WTC11 (cell line): ENCODE data around the gene TAF15. TPM values are rescaled to one million over a fixed set of nuclear protein-coding genes. Genes with fewer than 3 reads are reported as not detected.
A peak's percentile ranks its signal among the peaks of the same experiment; 100 is the strongest.

ENCODE experiments used
- ATAC-seq: fragments of 200-7000 bp; cut with Tn5 transposase; 2 replicates; pipeline ENCODE4 v1.10.0; 2021; ENCODE audit warnings: mild to moderate bottlenecking, moderate library complexity
- CTCF ChIA-PET: fragments of 300-600 bp; sonication (Branson Sonifier 250); formaldehyde crosslinking; loops from one replicate; lab custom pipeline; 2021; ENCODE audit warnings: antibody characterized with exemption; lab: Charles Lee
- POLR2A ChIA-PET: fragments of 350-600 bp; sonication (Branson Sonifier 250); formaldehyde crosslinking; loops from one replicate; lab custom pipeline; 2021; ENCODE audit warnings: antibody characterized with exemption; lab: Charles Lee
- DNase-seq: peaks from one replicate; pipeline ENCODE4 v3.0.0; 2021; ENCODE audit warnings: low spot score
- H3K27ac Mint-ChIP-seq: 2 replicates; pipeline ENCODE4 v1.8.0; 2021; ENCODE audit warnings: mixed read lengths
- H3K27me3 Mint-ChIP-seq: 2 replicates; pipeline ENCODE4 v1.8.0; 2021; ENCODE audit warnings: low read depth, mild to moderate bottlenecking, moderate library complexity, mixed read lengths
- H3K36me3 Mint-ChIP-seq: 2 replicates; pipeline ENCODE4 v1.8.0; 2021; ENCODE audit warnings: mixed read lengths
- H3K4me1 Mint-ChIP-seq: 2 replicates; pipeline ENCODE4 v1.8.0; 2022; ENCODE audit warnings: mixed read lengths
- H3K4me3 Mint-ChIP-seq: 2 replicates; pipeline ENCODE4 v1.8.0; 2021; ENCODE audit warnings: mild to moderate bottlenecking, moderate library complexity, mixed read lengths
- H3K9me3 Mint-ChIP-seq: 2 replicates; pipeline ENCODE4 v1.8.0; 2021; ENCODE audit warnings: mixed read lengths
- AFF4 ChIP-seq: sonication (generic); formaldehyde crosslinking; IDR thresholded peaks from 2 replicates; pipeline ENCODE4 v1.8.1; 2023; ENCODE audit warnings: mild to moderate bottlenecking, missing genetic modification reagents, borderline replicate concordance
- ATF6 ChIP-seq: sonication (generic); formaldehyde crosslinking; IDR thresholded peaks from 2 replicates; pipeline ENCODE4 v1.8.1; 2023; ENCODE audit warnings: mild to moderate bottlenecking, missing genetic modification reagents
- CREM ChIP-seq: sonication (generic); formaldehyde crosslinking; IDR thresholded peaks from 2 replicates; pipeline ENCODE4 v1.8.1; 2022; ENCODE audit warnings: mild to moderate bottlenecking, missing genetic modification reagents, moderate library complexity
- GABPB1 ChIP-seq: sonication (generic); formaldehyde crosslinking; IDR thresholded peaks from 2 replicates; pipeline ENCODE4 v1.8.1; 2023; ENCODE audit warnings: mild to moderate bottlenecking, missing genetic modification reagents
- GTF2I ChIP-seq: fragments of 250-450 bp; sonication (Bioruptor Pico); conservative IDR thresholded peaks from 2 replicates; pipeline ENCODE4 v1.4.0; 2021; ENCODE audit warnings: mild to moderate bottlenecking
- IRF2 ChIP-seq: sonication (generic); formaldehyde crosslinking; IDR thresholded peaks from 2 replicates; pipeline ENCODE4 v1.8.0; 2022; ENCODE audit warnings: low read depth, missing genetic modification reagents, borderline replicate concordance
- KAT7 ChIP-seq: sonication (generic); formaldehyde crosslinking; IDR thresholded peaks from 2 replicates; pipeline ENCODE4 v1.8.1; 2023; ENCODE audit warnings: missing genetic modification reagents, mild to moderate bottlenecking, borderline replicate concordance
- MAX ChIP-seq: sonication (generic); formaldehyde crosslinking; IDR thresholded peaks from 2 replicates; pipeline ENCODE4 v1.8.0; 2022; ENCODE audit warnings: mild to moderate bottlenecking, missing genetic modification reagents
- MYBL2 ChIP-seq: sonication (generic); formaldehyde crosslinking; IDR thresholded peaks from 2 replicates; pipeline ENCODE4 v1.8.1; 2023; ENCODE audit warnings: mild to moderate bottlenecking, moderate library complexity, missing genetic modification reagents
- NR2C2 ChIP-seq: sonication (generic); formaldehyde crosslinking; IDR thresholded peaks from 2 replicates; pipeline ENCODE4 v1.8.0; 2022; ENCODE audit warnings: mild to moderate bottlenecking, missing genetic modification reagents
- RELA ChIP-seq: sonication (generic); formaldehyde crosslinking; IDR thresholded peaks from 2 replicates; pipeline ENCODE4 v1.8.1; 2022; ENCODE audit warnings: missing genetic modification reagents, mild to moderate bottlenecking, borderline replicate concordance
- STAT6 ChIP-seq: sonication (generic); formaldehyde crosslinking; conservative IDR thresholded peaks from 2 replicates; pipeline ENCODE4 v1.8.1; 2023; ENCODE audit warnings: mild to moderate bottlenecking, low read depth, missing genetic modification reagents, moderate library complexity
- TEAD1 ChIP-seq: sonication (generic); formaldehyde crosslinking; IDR thresholded peaks from 2 replicates; pipeline ENCODE4 v1.8.0; 2022; ENCODE audit warnings: mild to moderate bottlenecking, missing genetic modification reagents
- TP53 ChIP-seq: sonication (generic); formaldehyde crosslinking; IDR thresholded peaks from 2 replicates; pipeline ENCODE4 v1.8.1; 2023; ENCODE audit warnings: mild to moderate bottlenecking, missing genetic modification reagents
- ZNF121 ChIP-seq: sonication (generic); formaldehyde crosslinking; IDR thresholded peaks from 2 replicates; pipeline ENCODE4 v1.8.0; 2023; ENCODE audit warnings: missing genetic modification reagents
- total RNA-seq: library from RNA; stranded (reverse); gene quantifications from 3 replicates; pipeline ENCODE4 v1.2.3, GENCODE V29; 2021
- TF ChIP-seq, protein P1 (sequence below): sonication (generic); formaldehyde crosslinking; IDR thresholded peaks from 2 replicates; pipeline ENCODE4 v1.8.1; 2023; ENCODE audit warnings: mild to moderate bottlenecking, moderate library complexity, missing genetic modification reagents
- TF ChIP-seq, protein P2 (sequence below): fragments of 250-450 bp; sonication (Bioruptor Pico); IDR thresholded peaks from 2 replicates; pipeline ENCODE4 v1.9.0; 2021; ENCODE audit warnings: mild to moderate bottlenecking, borderline replicate concordance

TAF15 gene
- total RNA-seq, 1 experiment from 2014 or later: 273 TPM

GRCh38 chr17:35795007-35795870 lies 14.0 kb upstream of the TAF15 start, which contains the start of gene MMP28 (continued):
- TF ChIP-seq, protein P1, sequence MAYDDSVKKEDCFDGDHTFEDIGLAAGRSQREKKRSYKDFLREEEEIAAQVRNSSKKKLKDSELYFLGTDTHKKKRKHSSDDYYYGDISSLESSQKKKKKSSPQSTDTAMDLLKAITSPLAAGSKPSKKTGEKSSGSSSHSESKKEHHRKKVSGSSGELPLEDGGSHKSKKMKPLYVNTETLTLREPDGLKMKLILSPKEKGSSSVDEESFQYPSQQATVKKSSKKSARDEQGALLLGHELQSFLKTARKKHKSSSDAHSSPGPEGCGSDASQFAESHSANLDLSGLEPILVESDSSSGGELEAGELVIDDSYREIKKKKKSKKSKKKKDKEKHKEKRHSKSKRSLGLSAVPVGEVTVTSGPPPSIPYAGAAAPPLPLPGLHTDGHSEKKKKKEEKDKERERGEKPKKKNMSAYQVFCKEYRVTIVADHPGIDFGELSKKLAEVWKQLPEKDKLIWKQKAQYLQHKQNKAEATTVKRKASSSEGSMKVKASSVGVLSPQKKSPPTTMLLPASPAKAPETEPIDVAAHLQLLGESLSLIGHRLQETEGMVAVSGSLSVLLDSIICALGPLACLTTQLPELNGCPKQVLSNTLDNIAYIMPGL: peak; percentile 78; the same call in 1 of the 2 replicates
- TF ChIP-seq KAT7 (peak; percentile 96; the same call in 1 of the 2 replicates), TP53 (peak; percentile 54; the same call in 1 of the 2 replicates), MAX (CRISPR knock-in tag) (0 out of 2 replicates have a peak, but pooled peaks have one; percentile 36)
- TF ChIP-seq, all 79 proteins: peak for 7

DNA sequence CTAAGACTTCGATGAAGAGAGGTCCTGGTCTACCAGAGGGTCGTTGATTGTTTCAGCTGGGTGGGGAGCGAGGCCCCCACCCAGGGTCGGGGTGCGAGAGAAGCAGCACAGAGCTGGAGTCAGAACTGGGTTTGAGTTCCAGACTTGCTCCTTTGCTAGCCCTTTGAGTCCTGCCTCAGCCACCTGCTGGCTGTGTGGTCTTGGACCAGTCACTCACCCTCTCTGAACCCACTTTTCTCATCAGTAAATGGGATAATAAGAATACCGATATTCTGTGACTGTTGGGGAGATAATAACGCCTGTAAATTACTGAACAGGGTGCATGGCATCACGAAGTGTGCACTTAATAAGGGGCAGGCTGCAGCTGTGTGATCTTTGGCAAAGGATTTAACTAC lies 13.4 kb upstream of the TAF15 start:
- no peaks in the 10 kb centered on the region for H3K9me3 Mint-ChIP-seq
- no peak for DNase-seq
- H3K27me3 Mint-ChIP-seq: peaks cover 81% of the 10 kb centered on the region
- peaks cover 10% of the 10 kb centered on the region for H3K4me1 Mint-ChIP-seq
- CTCF ChIA-PET: interaction anchor here (1.3 to 6.3 kb wide), 5 partner anchors 8 to 183 kb away, joined by 3 to 53 read pairs (median 5); partner anchors contain the start of gene TAF15
- H3K36me3 Mint-ChIP-seq: no peaks in the 10 kb centered on the region
- H3K4me3 Mint-ChIP-seq: peak overlapping the region; percentile 67
- ATAC-seq: no peak
- no peak overlapping the region for H3K27ac Mint-ChIP-seq
- POLR2A ChIA-PET: interaction anchor here (1.0 kb wide), 1 partner anchor 13 kb away, joined by 4 read pairs; the partner anchor contains the start of gene TAF15
- no peak for TF ChIP-seq ATF6
- TF ChIP-seq MYBL2: no peak
- TF ChIP-seq GABPB1 (CRISPR knock-in tag): no peak
- TF ChIP-seq, protein P2, sequence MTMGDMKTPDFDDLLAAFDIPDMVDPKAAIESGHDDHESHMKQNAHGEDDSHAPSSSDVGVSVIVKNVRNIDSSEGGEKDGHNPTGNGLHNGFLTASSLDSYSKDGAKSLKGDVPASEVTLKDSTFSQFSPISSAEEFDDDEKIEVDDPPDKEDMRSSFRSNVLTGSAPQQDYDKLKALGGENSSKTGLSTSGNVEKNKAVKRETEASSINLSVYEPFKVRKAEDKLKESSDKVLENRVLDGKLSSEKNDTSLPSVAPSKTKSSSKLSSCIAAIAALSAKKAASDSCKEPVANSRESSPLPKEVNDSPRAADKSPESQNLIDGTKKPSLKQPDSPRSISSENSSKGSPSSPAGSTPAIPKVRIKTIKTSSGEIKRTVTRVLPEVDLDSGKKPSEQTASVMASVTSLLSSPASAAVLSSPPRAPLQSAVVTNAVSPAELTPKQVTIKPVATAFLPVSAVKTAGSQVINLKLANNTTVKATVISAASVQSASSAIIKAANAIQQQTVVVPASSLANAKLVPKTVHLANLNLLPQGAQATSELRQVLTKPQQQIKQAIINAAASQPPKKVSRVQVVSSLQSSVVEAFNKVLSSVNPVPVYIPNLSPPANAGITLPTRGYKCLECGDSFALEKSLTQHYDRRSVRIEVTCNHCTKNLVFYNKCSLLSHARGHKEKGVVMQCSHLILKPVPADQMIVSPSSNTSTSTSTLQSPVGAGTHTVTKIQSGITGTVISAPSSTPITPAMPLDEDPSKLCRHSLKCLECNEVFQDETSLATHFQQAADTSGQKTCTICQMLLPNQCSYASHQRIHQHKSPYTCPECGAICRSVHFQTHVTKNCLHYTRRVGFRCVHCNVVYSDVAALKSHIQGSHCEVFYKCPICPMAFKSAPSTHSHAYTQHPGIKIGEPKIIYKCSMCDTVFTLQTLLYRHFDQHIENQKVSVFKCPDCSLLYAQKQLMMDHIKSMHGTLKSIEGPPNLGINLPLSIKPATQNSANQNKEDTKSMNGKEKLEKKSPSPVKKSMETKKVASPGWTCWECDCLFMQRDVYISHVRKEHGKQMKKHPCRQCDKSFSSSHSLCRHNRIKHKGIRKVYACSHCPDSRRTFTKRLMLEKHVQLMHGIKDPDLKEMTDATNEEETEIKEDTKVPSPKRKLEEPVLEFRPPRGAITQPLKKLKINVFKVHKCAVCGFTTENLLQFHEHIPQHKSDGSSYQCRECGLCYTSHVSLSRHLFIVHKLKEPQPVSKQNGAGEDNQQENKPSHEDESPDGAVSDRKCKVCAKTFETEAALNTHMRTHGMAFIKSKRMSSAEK: no peak
- TF ChIP-seq RELA (CRISPR knock-in tag): no peak
- TF ChIP-seq GTF2I (CRISPR knock-in tag): no peak
- TF ChIP-seq CREM: no peak
- no peak for TF ChIP-seq TEAD1
- TF ChIP-seq STAT6: no peak
- TF ChIP-seq ZNF121 (CRISPR knock-in tag): no peak
- no peak for TF ChIP-seq NR2C2 (CRISPR knock-in tag)
- no peak for TF ChIP-seq AFF4 (CRISPR knock-in tag)
- no peak for TF ChIP-seq IRF2 (CRISPR knock-in tag)
